Measurements from ENCODE around the gene MYO18A. TPM values are rescaled to one million over a fixed set of nuclear protein-coding genes. Genes with fewer than 3 reads are reported as not detected.
"Not testable (repeated sequence)": the region's sequence is repeated elsewhere in the genome, so short reads cannot be mapped to it uniquely, and the experiment has no call there.

MYO18A gene
- total RNA-seq, 1 donor from 2014 or later, result 26.7 TPM

GRCh38 chr17:29196769-29197515 is 16.7 kb upstream of the MYO18A start:
- DNase-seq (ENCODE audit: low read depth in 2 of 2), result no peak

- no peak for DNase-seq (ENCODE audit: low read depth in 2 of 2)
Measured at GRCh38 chr17:29195465-29196081, 15.4 kb upstream of the MYO18A start.

- no peak for DNase-seq (ENCODE audit: low read depth in 2 of 2)
Measured at GRCh38 chr17:29194669-29195068, 14.5 kb upstream of the MYO18A start.

- DNase-seq (ENCODE audit: low read depth in 2 of 2), result no peak
Measured at GRCh38 chr17:29193146-29193545, 12.9 kb upstream of the MYO18A start.

- no peak for DNase-seq (ENCODE audit: low read depth in 2 of 2)
Measured at GRCh38 chr17:29190592-29191207, 10.5 kb upstream of the MYO18A start.

- DNase-seq (ENCODE audit: low read depth in 2 of 2), result no peak
Measured at GRCh38 chr17:29190039-29190438, 9.8 kb upstream of the MYO18A start.

- DNase-seq (ENCODE audit: low read depth in 2 of 2), result no peak
Measured at GRCh38 chr17:29189355-29189754, 9.2 kb upstream of the MYO18A start.

GRCh38 chr17:29181226-29181625 is 1.0 kb upstream of the MYO18A start:
- DNase-seq (ENCODE audit: low read depth in 2 of 2), result no peak

GRCh38 chr17:29180788-29181160 is 576 bp upstream of the MYO18A start:
- DNase-seq (ENCODE audit: low read depth in 2 of 2), result no peak

GRCh38 chr17:29179232-29180033 is 765 bp downstream of the MYO18A start:
- DNase-seq (ENCODE audit: low read depth in 2 of 2), result peak in 1 of 2 donors; percentile 33

GRCh38 chr17:29178750-29179231 is 1.4 kb downstream of the MYO18A start:
- DNase-seq (ENCODE audit: low read depth in 2 of 2), result no peak

- DNase-seq (ENCODE audit: low read depth in 2 of 2), result no peak
Measured at GRCh38 chr17:29177871-29178749, 2.1 kb downstream of the MYO18A start.

- DNase-seq (ENCODE audit: low read depth in 2 of 2), result no peak
Measured at GRCh38 chr17:29177541-29177870, 2.7 kb downstream of the MYO18A start.

- DNase-seq (ENCODE audit: low read depth in 2 of 2), result peak in 1 of 2 donors; percentile 48
Measured at GRCh38 chr17:29176558-29177351, 3.4 kb downstream of the MYO18A start.

- no peak for DNase-seq (ENCODE audit: low read depth in 2 of 2)
Measured at GRCh38 chr17:29175349-29175748, 4.8 kb downstream of the MYO18A start.

GRCh38 chr17:29172589-29172988 is 7.6 kb downstream of the MYO18A start:
- no peak for DNase-seq (ENCODE audit: low read depth in 2 of 2)

- no peak for DNase-seq (ENCODE audit: low read depth in 2 of 2)
Measured at GRCh38 chr17:29170682-29171081, 9.5 kb downstream of the MYO18A start.

GRCh38 chr17:29169806-29170591 is 10.2 kb downstream of the MYO18A start:
- DNase-seq (ENCODE audit: low read depth in 2 of 2), result no peak

GRCh38 chr17:29168759-29169126 is 11.5 kb downstream of the MYO18A start:
- not testable (repeated sequence) for DNase-seq (ENCODE audit: low read depth in 2 of 2)

Measured in dermis microvascular lymphatic vessel endothelial cell (primary cell).